Neural cell (in vitro differentiated cells): ENCODE data around the gene ALOX5AP.

Experiments used
- CTCF ChIP-seq: fragments of 450-650 bp; IDR thresholded peaks from 2 replicates; pipeline ENCODE4 v1.5.1; 2014; ENCODE audit warnings: antibody characterized with exemption, mild to moderate bottlenecking, moderate library complexity; ENCODE audit not compliant: poor library complexity, severe bottlenecking
- EZH2 ChIP-seq: fragments of 200-600, 300-800 bp; shearing (Covaris generic), sonication (generic); IDR thresholded peaks from 2 replicates; pipeline ENCODE4 v1.6.1; 2014; ENCODE audit warnings: antibody characterized with exemption, low read length, borderline replicate concordance, mild to moderate bottlenecking; ENCODE audit not compliant: insufficient read depth, poor library complexity, severe bottlenecking

DNA sequence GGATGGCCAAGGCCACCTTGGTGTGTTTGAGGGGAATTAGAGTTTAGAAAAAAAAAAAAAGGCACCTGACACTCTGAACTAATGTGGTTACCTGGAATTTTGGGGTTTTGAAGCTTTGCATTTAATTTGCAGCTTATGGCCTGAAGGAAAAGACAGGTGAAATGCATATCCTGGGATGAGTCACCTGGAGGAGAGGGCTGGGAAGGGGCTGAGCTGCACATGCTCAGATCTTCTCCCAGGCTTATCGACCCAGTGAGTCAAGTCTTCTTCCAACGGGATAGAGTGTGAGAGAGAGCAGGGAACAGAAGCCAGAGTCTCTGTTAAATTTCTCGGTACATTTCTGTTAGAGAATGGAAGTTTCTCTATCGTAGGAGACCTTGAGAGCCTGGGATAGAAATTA, 29.7 kb upstream of the ALOX5AP start:
- no peak for TF ChIP-seq EZH2
- TF ChIP-seq CTCF, result no peak
